Esophagus squamous epithelium (tissue), 4 donors: ENCODE data around the gene FIGLA.

Experiments used
- POLR2A ChIP-seq, 4 donors: fragments of 450-650 bp; IDR thresholded peaks; one replicate each; pipeline ENCODE4 v1.6.1; 2017; ENCODE audit warnings: antibody characterized with exemption in 4 of 4, mild to moderate bottlenecking in 4 of 4, moderate library complexity in 3 of 4
- TF ChIP-seq, protein P1 (sequence below), 6 experiments: fragments of 450-650 bp in 4 of 6; fragments of 200-600 bp in 2 of 6; sonication (generic) in 2 of 6; IDR thresholded peaks; one replicate each; pipeline ENCODE4 v1.5.1; 2016 to 2019; ENCODE audit warnings: antibody characterized with exemption in 6 of 6, mild to moderate bottlenecking in 4 of 6, moderate library complexity in 4 of 6

DNA sequence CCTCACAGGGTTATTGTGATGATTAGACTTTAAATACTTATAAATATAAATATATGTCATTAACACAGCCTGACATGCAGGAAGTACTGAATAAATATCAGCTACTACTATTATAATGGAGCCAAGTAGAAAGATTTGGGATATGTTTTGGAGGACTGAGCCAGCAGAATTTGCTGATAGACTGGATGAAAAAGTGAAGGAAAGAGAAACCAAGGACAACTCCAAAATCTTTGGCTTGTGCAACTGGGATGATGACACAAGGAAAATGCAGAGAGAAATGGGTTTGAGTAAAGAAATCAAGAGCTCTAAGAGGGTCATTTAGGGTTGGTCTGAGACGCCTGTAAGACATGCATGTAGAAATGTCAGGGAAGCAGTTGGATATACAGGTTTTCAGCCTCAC, 38.0 kb downstream of the FIGLA start:
- no peak for TF ChIP-seq POLR2A (IDR thresholded peaks at IDR 0.05)
- TF ChIP-seq, protein P1, sequence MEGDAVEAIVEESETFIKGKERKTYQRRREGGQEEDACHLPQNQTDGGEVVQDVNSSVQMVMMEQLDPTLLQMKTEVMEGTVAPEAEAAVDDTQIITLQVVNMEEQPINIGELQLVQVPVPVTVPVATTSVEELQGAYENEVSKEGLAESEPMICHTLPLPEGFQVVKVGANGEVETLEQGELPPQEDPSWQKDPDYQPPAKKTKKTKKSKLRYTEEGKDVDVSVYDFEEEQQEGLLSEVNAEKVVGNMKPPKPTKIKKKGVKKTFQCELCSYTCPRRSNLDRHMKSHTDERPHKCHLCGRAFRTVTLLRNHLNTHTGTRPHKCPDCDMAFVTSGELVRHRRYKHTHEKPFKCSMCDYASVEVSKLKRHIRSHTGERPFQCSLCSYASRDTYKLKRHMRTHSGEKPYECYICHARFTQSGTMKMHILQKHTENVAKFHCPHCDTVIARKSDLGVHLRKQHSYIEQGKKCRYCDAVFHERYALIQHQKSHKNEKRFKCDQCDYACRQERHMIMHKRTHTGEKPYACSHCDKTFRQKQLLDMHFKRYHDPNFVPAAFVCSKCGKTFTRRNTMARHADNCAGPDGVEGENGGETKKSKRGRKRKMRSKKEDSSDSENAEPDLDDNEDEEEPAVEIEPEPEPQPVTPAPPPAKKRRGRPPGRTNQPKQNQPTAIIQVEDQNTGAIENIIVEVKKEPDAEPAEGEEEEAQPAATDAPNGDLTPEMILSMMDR (IDR thresholded peaks at IDR 0.05), result no peak
